ENCODE measurements around the gene TMEM109.
"Not testable (repeated sequence)": the region's sequence is repeated elsewhere in the genome, so short reads cannot be mapped to it uniquely, and the experiment has no call there.

The TMEM109 gene

GRCh38 chr11:60879104-60879503 is 34.9 kb upstream of the TMEM109 start:
- DNase-seq = no peak

- DNase-seq = no peak
These were observed 33.9 kb upstream of the TMEM109 start for GRCh38 chr11:60879971-60880588.

GRCh38 chr11:60880643-60881282 is 33.2 kb upstream of the TMEM109 start:
- no peak for DNase-seq

- DNase-seq = peak; percentile 30
These were observed 26.4 kb upstream of the TMEM109 start for GRCh38 chr11:60887556-60887955.

- no peak for DNase-seq
These were observed 24.1 kb upstream of the TMEM109 start for GRCh38 chr11:60889869-60890311.

- DNase-seq = no peak
These were observed 23.3 kb upstream of the TMEM109 start for GRCh38 chr11:60890696-60891095.

- no peak for DNase-seq
These were observed 22.7 kb upstream of the TMEM109 start for GRCh38 chr11:60891103-60891741.

GRCh38 chr11:60895687-60896086 is 18.3 kb upstream of the TMEM109 start:
- DNase-seq = no peak

- DNase-seq = no peak
These were observed 16.5 kb upstream of the TMEM109 start for GRCh38 chr11:60897496-60897895.

GRCh38 chr11:60899046-60899936 is 14.7 kb upstream of the TMEM109 start:
- DNase-seq = peak; percentile 62

- no peak for DNase-seq
These were observed 14.0 kb upstream of the TMEM109 start for GRCh38 chr11:60899977-60900376.

GRCh38 chr11:60900673-60901404 is 13.1 kb upstream of the TMEM109 start:
- no peak for DNase-seq

- DNase-seq = no peak
These were observed 11.3 kb upstream of the TMEM109 start for GRCh38 chr11:60902625-60903024.

GRCh38 chr11:60905047-60905446 is 8.9 kb upstream of the TMEM109 start:
- DNase-seq = no peak

GRCh38 chr11:60905551-60906113 is 8.3 kb upstream of the TMEM109 start:
- DNase-seq = peak; percentile 37

GRCh38 chr11:60906132-60906972 is 7.6 kb upstream of the TMEM109 start, which contains the start of gene PRPF19:
TSS of gene PRPF19 (minus strand) at chr11:60906585. CDS start at chr11:60906382, 203 bp downstream.
- DNase-seq = peak; percentile 98

GRCh38 chr11:60908803-60909202 is 5.2 kb upstream of the TMEM109 start:
- DNase-seq = no peak

- not testable (repeated sequence) for DNase-seq
These were observed 4.2 kb upstream of the TMEM109 start for GRCh38 chr11:60909680-60910280.

GRCh38 chr11:60910281-60910687 is 3.7 kb upstream of the TMEM109 start:
- no peak for DNase-seq

- no peak for DNase-seq
These were observed 3.1 kb upstream of the TMEM109 start for GRCh38 chr11:60910711-60911380.

All from CD4-positive, alpha-beta T cell treated with Interleukin-4 for 4 hours (primary cell).